Astrocyte of the cerebellum (primary cell): ENCODE measurements around the gene TUBGCP6.

ENCODE experiments used
- DNase-seq: peaks from one replicate; pipeline ENCODE4 v3.0.0-alpha.2; 2011; ENCODE audit warnings: low read depth
- H3K4me3 ChIP-seq: 2 replicates; pipeline ENCODE4 v1.5.1; 2011; ENCODE audit warnings: mild to moderate bottlenecking, low read depth, low read length, moderate library complexity
- CTCF ChIP-seq: IDR thresholded peaks from 2 replicates; pipeline ENCODE4 v1.5.1; 2012; ENCODE audit warnings: low read length, low read depth, moderate library complexity, mild to moderate bottlenecking; ENCODE audit errors: missing control alignments
- in situ Hi-C: cut with HindIII; loops from 2 replicates; pipeline ENCODE4 v1.10.0; 2017; ENCODE audit warnings: low sequenced_read_pairs

TUBGCP6 gene

GRCh38 chr22:50183141-50183971, 61.5 kb downstream of the TUBGCP6 start:
- DNase-seq, result no peak
- no peak for TF ChIP-seq CTCF
- no peak overlapping the region for H3K4me3 ChIP-seq
- in situ Hi-C loops, result no loop called here

GRCh38 chr22:50182176-50183081, 62.4 kb downstream of the TUBGCP6 start:
- in situ Hi-C loops, result no loop called here
- no peak overlapping the region for H3K4me3 ChIP-seq
- DNase-seq, result no peak
- no peak for TF ChIP-seq CTCF

- H3K4me3 ChIP-seq, result no peak overlapping the region
- no peak for DNase-seq
- in situ Hi-C loops, result no loop called here
- no peak for TF ChIP-seq CTCF
Measured at GRCh38 chr22:50180727-50181521, 63.9 kb downstream of the TUBGCP6 start.

- DNase-seq, result no peak
- H3K4me3 ChIP-seq, result no peak overlapping the region
- in situ Hi-C loops, result no loop called here
Measured at GRCh38 chr22:50179937-50180726, 64.7 kb downstream of the TUBGCP6 start.

More at GRCh38 chr22:50179937-50180726, 64.7 kb downstream of the TUBGCP6 start:
- no peak for TF ChIP-seq CTCF
